ENCODE data around the gene PABPN1L.

DNA sequence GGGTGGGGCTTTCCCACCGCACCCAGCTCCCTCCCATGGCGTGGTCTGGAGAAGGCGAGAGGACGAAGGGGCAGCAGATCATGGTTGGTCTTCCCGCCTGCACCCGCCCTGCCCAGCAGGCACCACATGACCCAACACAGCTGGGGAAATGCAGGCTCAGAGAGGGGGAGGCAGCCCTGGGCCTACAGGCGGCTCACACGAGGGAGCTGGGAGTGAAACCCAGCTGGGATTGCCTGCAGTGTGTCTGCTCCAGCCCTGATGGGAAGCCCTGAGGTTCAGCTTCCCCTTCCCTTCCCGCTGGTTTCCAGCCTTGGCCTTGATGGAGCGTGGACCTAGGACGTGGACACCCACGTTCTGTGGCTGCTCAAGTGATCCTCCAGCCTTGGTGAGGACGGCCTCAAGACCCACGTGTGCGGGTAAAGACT lies 20.0 kb upstream of the PABPN1L start:
- TF ChIP-seq KDM5A (IDR thresholded peaks at IDR 0.05; ENCODE audit: borderline replicate concordance, low read length) (no peak), TCF7 (IDR thresholded peaks at IDR 0.05; ENCODE audit: low read depth) (no peak), TCF7L2 (IDR thresholded peaks at IDR 0.05; ENCODE audit: low read depth, low read length) (no peak), YY1 (IDR thresholded peaks at IDR 0.05; ENCODE audit: insufficient read depth, insufficient replicate concordance, low read depth, low read length) (no peak)
- TF ChIP-seq, protein P1, sequence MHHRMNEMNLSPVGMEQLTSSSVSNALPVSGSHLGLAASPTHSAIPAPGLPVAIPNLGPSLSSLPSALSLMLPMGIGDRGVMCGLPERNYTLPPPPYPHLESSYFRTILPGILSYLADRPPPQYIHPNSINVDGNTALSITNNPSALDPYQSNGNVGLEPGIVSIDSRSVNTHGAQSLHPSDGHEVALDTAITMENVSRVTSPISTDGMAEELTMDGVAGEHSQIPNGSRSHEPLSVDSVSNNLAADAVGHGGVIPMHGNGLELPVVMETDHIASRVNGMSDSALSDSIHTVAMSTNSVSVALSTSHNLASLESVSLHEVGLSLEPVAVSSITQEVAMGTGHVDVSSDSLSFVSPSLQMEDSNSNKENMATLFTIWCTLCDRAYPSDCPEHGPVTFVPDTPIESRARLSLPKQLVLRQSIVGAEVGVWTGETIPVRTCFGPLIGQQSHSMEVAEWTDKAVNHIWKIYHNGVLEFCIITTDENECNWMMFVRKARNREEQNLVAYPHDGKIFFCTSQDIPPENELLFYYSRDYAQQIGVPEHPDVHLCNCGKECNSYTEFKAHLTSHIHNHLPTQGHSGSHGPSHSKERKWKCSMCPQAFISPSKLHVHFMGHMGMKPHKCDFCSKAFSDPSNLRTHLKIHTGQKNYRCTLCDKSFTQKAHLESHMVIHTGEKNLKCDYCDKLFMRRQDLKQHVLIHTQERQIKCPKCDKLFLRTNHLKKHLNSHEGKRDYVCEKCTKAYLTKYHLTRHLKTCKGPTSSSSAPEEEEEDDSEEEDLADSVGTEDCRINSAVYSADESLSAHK (CRISPR knock-in tag; IDR thresholded peaks at IDR 0.05; ENCODE audit: borderline replicate concordance): no peak

All from HepG2 (cell line).